H1 (cell line): Measurements from ENCODE around the gene TNIK. TPM values are rescaled to one million over a fixed set of nuclear protein-coding genes. Genes with fewer than 3 reads are reported as not detected.

Experiments used
- CTCF ChIA-PET: fragments of 300-600 bp; sonication (Branson Sonifier 250); formaldehyde crosslinking; loops from one replicate; lab custom pipeline; 2021; ENCODE audit not compliant: partially characterized antibody; lab: Charles Lee
- POLR2A ChIA-PET: fragments of 300-600 bp; sonication (Branson Sonifier 250); formaldehyde crosslinking; loops from one replicate; lab custom pipeline; 2021; ENCODE audit warnings: inconsistent platforms; ENCODE audit not compliant: partially characterized antibody; lab: Charles Lee
- DNase-seq, 2 experiments: peaks; one replicate each; pipeline versions ENCODE4 v3.0.0 to v3.0.0-alpha.2; 2010 to 2022; ENCODE audit warnings: low spot score in 2 of 2, low read depth in 1 of 2, mixed read lengths in 1 of 2
- FAIRE-seq: peaks from 2 replicates; lab custom pipeline; 2011; peaks lifted over from hg19 to GRCh38; lab: Jason Lieb, UNC
- H2AFZ ChIP-seq: 2 replicates; pipeline ENCODE4 v1.8.1; 2012; ENCODE audit warnings: low read length, inconsistent platforms
- H2AK5ac ChIP-seq: 2 replicates; pipeline ENCODE4 v1.6.1; 2013; ENCODE audit warnings: low read depth, low read length
- H2BK120ac ChIP-seq: replicated peaks from 2 replicates; pipeline ENCODE3; 2013; ENCODE audit warnings: low read depth, low read length, inconsistent platforms
- H2BK12ac ChIP-seq: 2 replicates; pipeline ENCODE4 v1.6.1; 2013; ENCODE audit warnings: low read depth, low read length
- H2BK15ac ChIP-seq: 2 replicates; pipeline ENCODE4 v1.6.1; 2013; ENCODE audit warnings: low read length
- H2BK20ac ChIP-seq: 2 replicates; pipeline ENCODE4 v1.6.1; 2013; ENCODE audit warnings: low read length
- H2BK5ac ChIP-seq: 2 replicates; pipeline ENCODE4 v1.6.1; 2013; ENCODE audit warnings: low read depth, low read length
- H3K14ac ChIP-seq: 2 replicates; pipeline ENCODE4 v1.6.1; 2013; ENCODE audit warnings: inconsistent platforms; ENCODE audit not compliant: insufficient read length
- H3K18ac ChIP-seq: 2 replicates; pipeline ENCODE4 v1.6.1; 2013; ENCODE audit warnings: low read length; ENCODE audit errors: extremely low read depth
- H3K23ac ChIP-seq: 2 replicates; pipeline ENCODE4 v1.6.1; 2013; ENCODE audit warnings: inconsistent platforms; ENCODE audit not compliant: insufficient read length
- H3K23me2 ChIP-seq: 2 replicates; pipeline ENCODE4 v1.6.1; 2013; ENCODE audit warnings: low read depth, low read length
- H3K27ac ChIP-seq: 2 replicates; pipeline ENCODE4 v1.6.1; 2011; ENCODE audit warnings: low read depth, low read length, inconsistent platforms
- H3K27me3 ChIP-seq, 4 experiments: replicated peaks in 1 of 4; 1 replicate in 1 of 4; 2 replicates in 3 of 4; pipeline versions ENCODE4 v1.6.1 to v1.8.1; 2011 to 2013; ENCODE audit warnings: low read length in 3 of 4, mild to moderate bottlenecking in 3 of 4, inconsistent platforms in 2 of 4, mixed read lengths in 2 of 4, moderate library complexity in 1 of 4; ENCODE audit not compliant: control insufficient read depth in 3 of 4, insufficient read depth in 3 of 4; ENCODE audit errors: extremely low read depth in 1 of 4
- H3K36me3 ChIP-seq, 4 experiments: 2 replicates each; pipeline versions ENCODE4 v1.6.1 to v1.8.1; 2011 to 2013; ENCODE audit warnings: mild to moderate bottlenecking in 4 of 4, low read length in 3 of 4, moderate library complexity in 2 of 4, control low read depth in 1 of 4, inconsistent platforms in 1 of 4; ENCODE audit not compliant: insufficient read depth in 4 of 4, control insufficient read depth in 2 of 4
- H3K4ac ChIP-seq: replicated peaks from 2 replicates; pipeline ENCODE3; 2013; ENCODE audit warnings: low read length, low read depth, mixed read lengths, inconsistent platforms; ENCODE audit not compliant: insufficient read length
- H3K4me1 ChIP-seq, 4 experiments: replicated peaks in 1 of 4; 1 replicate in 1 of 4; 2 replicates in 3 of 4; pipeline versions ENCODE4 v1.6.1 to v1.8.1; 2011 to 2013; ENCODE audit warnings: low read length in 3 of 4, inconsistent platforms in 2 of 4, mixed read lengths in 1 of 4; ENCODE audit not compliant: insufficient read depth in 4 of 4, control insufficient read depth in 3 of 4
- H3K4me2 ChIP-seq, 2 experiments: 2 replicates each; pipeline versions ENCODE4 v1.6.1 to v1.8.1; 2011 to 2013; ENCODE audit warnings: low read depth in 2 of 2, low read length in 2 of 2, control low read depth in 1 of 2, inconsistent platforms in 1 of 2, mild to moderate bottlenecking in 1 of 2; ENCODE audit not compliant: insufficient read depth in 1 of 2
- H3K4me3 ChIP-seq, 4 experiments: fragments of 200-600, 300-600 bp in 1 of 4; sonication (generic), shearing (Covaris generic), sonication (Bioruptor Twin) in 1 of 4; 2 replicates each; pipeline versions ENCODE4 v1.5.1 to v1.8.1; 2011 to 2016; ENCODE audit warnings: low read length in 4 of 4, low read depth in 3 of 4, control low read depth in 2 of 4, inconsistent platforms in 2 of 4, mild to moderate bottlenecking in 2 of 4, mixed read lengths in 1 of 4, moderate library complexity in 1 of 4; ENCODE audit not compliant: insufficient read depth in 2 of 4; ENCODE audit errors: extremely low read depth in 1 of 4
- H3K56ac ChIP-seq: replicated peaks from 2 replicates; pipeline ENCODE3; 2013; ENCODE audit warnings: low read depth, mild to moderate bottlenecking, mixed read lengths, low read length, inconsistent platforms; ENCODE audit not compliant: insufficient read length
- H3K79me1 ChIP-seq: 2 replicates; pipeline ENCODE4 v1.6.1; 2013; ENCODE audit warnings: low read depth, low read length, control low read depth
- H3K79me2 ChIP-seq, 2 experiments: 2 replicates each; pipeline versions ENCODE4 v1.6.1 to v1.8.1; 2012 to 2013; ENCODE audit warnings: low read length in 2 of 2, mild to moderate bottlenecking in 2 of 2, inconsistent platforms in 1 of 2; ENCODE audit not compliant: insufficient read depth in 2 of 2, control insufficient read depth in 1 of 2
- H3K9ac ChIP-seq, 4 experiments: replicated peaks in 1 of 4; 1 replicate in 1 of 4; 2 replicates in 3 of 4; pipeline versions ENCODE4 v1.6.1 to v1.8.1; 2011 to 2013; ENCODE audit warnings: low read depth in 3 of 4, low read length in 3 of 4, control low read depth in 2 of 4, mild to moderate bottlenecking in 2 of 4, moderate library complexity in 2 of 4, inconsistent platforms in 1 of 4; ENCODE audit errors: extremely low read depth in 1 of 4
- H3K9me3 ChIP-seq, 2 experiments: 2 replicates each; pipeline versions ENCODE4 v1.6.1 to v1.8.1; 2012 to 2013; ENCODE audit warnings: mild to moderate bottlenecking in 2 of 2, moderate library complexity in 2 of 2, control low read depth in 1 of 2, inconsistent platforms in 1 of 2, low read depth in 1 of 2, low read length in 1 of 2, mixed read lengths in 1 of 2; ENCODE audit not compliant: insufficient read depth in 2 of 2
- H4K20me1 ChIP-seq, 2 experiments: replicated peaks in 1 of 2; 2 replicates each; pipeline versions ENCODE3 to v1.8.1; 2011 to 2013; ENCODE audit warnings: inconsistent platforms in 2 of 2, low read length in 2 of 2, mild to moderate bottlenecking in 1 of 2; ENCODE audit not compliant: insufficient read depth in 2 of 2, control insufficient read depth in 1 of 2
- H4K5ac ChIP-seq: 2 replicates; pipeline ENCODE4 v1.6.1; 2013; ENCODE audit warnings: low read length, low read depth, mixed read lengths, inconsistent platforms; ENCODE audit not compliant: insufficient read length
- H4K8ac ChIP-seq: 2 replicates; pipeline ENCODE4 v1.8.0; 2013; ENCODE audit warnings: mild to moderate bottlenecking, moderate library complexity, low read length, inconsistent platforms; ENCODE audit not compliant: insufficient read depth; ENCODE audit errors: extremely low read depth
- H4K91ac ChIP-seq: replicated peaks from 2 replicates; pipeline ENCODE3; 2013; ENCODE audit warnings: low read length, mixed read lengths, inconsistent platforms; ENCODE audit not compliant: insufficient read length
- CEBPB ChIP-seq: IDR thresholded peaks from 2 replicates; pipeline ENCODE4 v1.6.1; 2012; ENCODE audit warnings: low read depth, low read length
- CHD1 ChIP-seq: IDR thresholded peaks from 2 replicates; pipeline ENCODE4 v1.6.1; 2012; ENCODE audit warnings: low read depth, low read length, improper control_type of control experiment
- HDAC2 ChIP-seq, 2 experiments: fragments of 300-600 bp in 1 of 2; sonication (generic) in 1 of 2; IDR thresholded peaks; 2 replicates each; pipeline ENCODE4 v1.6.1; 2011 to 2012; ENCODE audit warnings: low read depth in 2 of 2, low read length in 2 of 2, mild to moderate bottlenecking in 2 of 2, moderate library complexity in 2 of 2, borderline replicate concordance in 1 of 2, inconsistent platforms in 1 of 2
- HDAC6 ChIP-seq: IDR thresholded peaks from one replicate; pipeline ENCODE4 v1.7.1; 2012; ENCODE audit warnings: low read depth, mild to moderate bottlenecking, inconsistent platforms, low read length, moderate library complexity
- JUND ChIP-seq: IDR thresholded peaks from 2 replicates; pipeline ENCODE4 v1.6.1; 2011; ENCODE audit warnings: mild to moderate bottlenecking, improper control_type of control experiment, low read length
- KDM4A ChIP-seq: IDR thresholded peaks from one replicate; pipeline ENCODE4 v1.7.1; 2012; ENCODE audit warnings: low read depth, mild to moderate bottlenecking, moderate library complexity, low read length, inconsistent platforms; ENCODE audit not compliant: severe bottlenecking
- NANOG ChIP-seq: IDR thresholded peaks from 2 replicates; pipeline ENCODE4 v1.6.1; 2011; ENCODE audit warnings: low read length, low read depth, mild to moderate bottlenecking, inconsistent platforms; ENCODE audit not compliant: insufficient read depth, poor library complexity, severe bottlenecking
- SIRT6 ChIP-seq: IDR thresholded peaks from one replicate; pipeline ENCODE4 v1.7.1; 2012; ENCODE audit warnings: low read length, inconsistent platforms
- SIX5 ChIP-seq: IDR thresholded peaks from 2 replicates; pipeline ENCODE4 v1.6.1; 2011; ENCODE audit warnings: mild to moderate bottlenecking, low read depth, low read length
- SRF ChIP-seq: IDR thresholded peaks from 2 replicates; pipeline ENCODE4 v1.6.1; 2011; ENCODE audit warnings: mild to moderate bottlenecking, low read depth, low read length, moderate library complexity
- TAF7 ChIP-seq: optimal IDR thresholded peaks from 2 replicates; pipeline ENCODE3; 2011; ENCODE audit warnings: low read depth, mild to moderate bottlenecking, inconsistent platforms, low read length, moderate library complexity, borderline replicate concordance
- TCF12 ChIP-seq: IDR thresholded peaks from 2 replicates; pipeline ENCODE4 v1.6.1; 2011; ENCODE audit warnings: low read depth, mild to moderate bottlenecking, low read length
- WGBS, 2 experiments: shearing (Covaris generic) in 1 of 2; methylation state at CpG; one replicate each; pipeline versions ENCODE4 v1.1.6 to v1.1.7; 2013 to 2015; ENCODE audit warnings: low lambda C conversion rate in 2 of 2, mixed read lengths in 2 of 2, inconsistent platforms in 1 of 2, low coverage in 1 of 2, missing lambda C conversion rate in 1 of 2; ENCODE audit not compliant: insufficient replicate concordance in 2 of 2, insufficient coverage in 1 of 2, insufficient read length in 1 of 2; ENCODE audit errors: extremely low coverage in 1 of 2, missing lambda C conversion rate in 1 of 2; 5-methylcytosine and 5-hydroxymethylcytosine counted together
- polyA plus RNA-seq, 7 experiments: library from polyadenylated mRNA; depleted of rRNA in 3 of 7; stranded (reverse) in 5 of 7; unstranded in 2 of 7; fragments of >200 nt in 5 of 7; fragments of 200-250 nt in 2 of 7; gene quantifications; 1 replicate in 5 of 7; 2 replicates in 1 of 7; 4 replicates in 1 of 7; pipeline versions ENCODE4 v1.2.1 to v1.2.3, GENCODE V29; 2011 to 2013; ENCODE audit warnings: missing spikeins in 2 of 7, mixed read lengths in 2 of 7
- total RNA-seq: library from RNA; stranded (reverse); fragmentation: NEBNext Ultra II Directional; extraction: Animal tissue kit (Norgen Biotek cat#: 25700); gene quantifications from 2 replicates; pipeline ENCODE4 v1.2.1, GENCODE V29; 2021
- TF ChIP-seq, protein P1 (sequence below): IDR thresholded peaks from 2 replicates; pipeline ENCODE4 v1.6.1; 2011; ENCODE audit warnings: low read depth, mild to moderate bottlenecking, low read length; ENCODE audit not compliant: insufficient read depth

TNIK gene
- total and polyA plus RNA-seq, 2 of the 8 experiments (the other 6 are each of a cell fraction or from before 2014, with no cell fraction given): 7.4 to 42.0 TPM

DNA sequence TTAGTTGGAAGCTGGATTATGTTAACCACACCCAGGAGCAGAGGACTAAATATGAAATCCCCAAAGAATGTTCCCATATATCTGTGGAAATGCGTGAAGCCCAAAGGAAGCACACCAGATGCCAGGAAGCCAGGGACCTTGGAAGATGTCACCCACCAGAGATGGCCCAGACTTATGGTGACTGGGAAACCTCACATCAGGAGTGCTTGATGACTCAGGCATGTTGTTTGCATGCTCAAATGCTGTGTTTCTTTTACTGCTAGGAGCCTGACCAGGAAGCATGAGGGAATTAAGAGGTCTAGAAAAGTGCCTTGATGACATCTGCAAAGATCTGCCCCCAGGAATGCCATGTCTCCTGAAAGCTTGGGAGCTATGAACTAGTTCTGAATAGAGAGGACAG is 324.7 kb downstream of the TNIK start:
- ChIA-PET CTCF (interaction anchor here (1.0 to 2.1 kb wide), 3 partner anchors 9 to 37 kb away, joined by 3 to 6 read pairs (median 3); no protein-coding TSS in a partner anchor), POLR2A (no interaction called here)
- Histone ChIP-seq H4K91ac (no peak overlapping the region), H4K8ac (no peak overlapping the region), H2BK20ac (no peak overlapping the region), H3K4me1 (no peaks in the 10 kb centered on the region), H3K4ac (no peak overlapping the region), H3K14ac (no peak overlapping the region), H3K79me1 (no peaks in the 10 kb centered on the region), H2AFZ (no peak overlapping the region), H3K9me3 (no peaks in the 10 kb centered on the region), H3K4me2 (no peak overlapping the region), H3K79me2 (no peaks in the 10 kb centered on the region), H3K27ac (no peak overlapping the region), H4K5ac (no peak overlapping the region), H3K27me3 (no peaks in the 10 kb centered on the region), H3K4me3 (no peak overlapping the region), H2BK15ac (no peak overlapping the region), H2BK120ac (no peak overlapping the region), H2BK12ac (no peak overlapping the region), H3K23me2 (no peaks in the 10 kb centered on the region), H3K23ac (no peak overlapping the region), H3K36me3 (0 out of 8 replicates have a peak, but pooled peaks cover 0 to 4% (median 0%) of the 10 kb centered on the region in 4 experiments), H3K56ac (no peak overlapping the region), H2AK5ac (no peak overlapping the region), H2BK5ac (no peak overlapping the region), H3K18ac (no peak overlapping the region), H3K9ac (no peak overlapping the region), H4K20me1 (no peaks in the 10 kb centered on the region)
- WGBS, 2 experiments: 88% methylated on average over 1 of the region's 1 CpG; no CpG with 5 or more reads in 1 of the 2 experiments
- TF ChIP-seq CHD1 (no peak), HDAC6 (no peak), KDM4A (no peak), SIX5 (no peak), TAF7 (no peak), HDAC2 (IDR thresholded peaks at IDR 0.05; ENCODE audit: borderline replicate concordance in 1 of 2, low read depth in 2 of 2, low read length in 2 of 2) (no peak), SIRT6 (no peak), TCF12 (no peak), JUND (no peak), NANOG (no peak), CEBPB (no peak), SRF (no peak)
- TF ChIP-seq, protein P1, sequence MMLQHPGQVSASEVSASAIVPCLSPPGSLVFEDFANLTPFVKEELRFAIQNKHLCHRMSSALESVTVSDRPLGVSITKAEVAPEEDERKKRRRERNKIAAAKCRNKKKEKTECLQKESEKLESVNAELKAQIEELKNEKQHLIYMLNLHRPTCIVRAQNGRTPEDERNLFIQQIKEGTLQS: no peak
- DNase-seq (no peak), FAIRE-seq (no peak)
